Breast epithelium (tissue), 3 donors: ENCODE measurements around the gene CHEK2.

Experiments used
- POLR2A ChIP-seq: fragments of 450-650 bp; IDR thresholded peaks from one replicate; pipeline ENCODE4 v1.6.1; 2016; ENCODE audit warnings: antibody characterized with exemption, mild to moderate bottlenecking, moderate library complexity
- POLR2AphosphoS5 ChIP-seq, 3 donors: sonication (generic); formaldehyde crosslinking; IDR thresholded peaks; one replicate each; pipeline ENCODE4 v1.6.1; 2017; ENCODE audit warnings: antibody characterized with exemption in 3 of 3
- TF ChIP-seq, protein P1 (sequence below), 3 donors: fragments of 450-650 bp; IDR thresholded peaks; one replicate each; pipeline ENCODE4 v1.5.1; 2016 to 2017; ENCODE audit warnings: antibody characterized with exemption in 3 of 3, mild to moderate bottlenecking in 3 of 3, moderate library complexity in 3 of 3

DNA sequence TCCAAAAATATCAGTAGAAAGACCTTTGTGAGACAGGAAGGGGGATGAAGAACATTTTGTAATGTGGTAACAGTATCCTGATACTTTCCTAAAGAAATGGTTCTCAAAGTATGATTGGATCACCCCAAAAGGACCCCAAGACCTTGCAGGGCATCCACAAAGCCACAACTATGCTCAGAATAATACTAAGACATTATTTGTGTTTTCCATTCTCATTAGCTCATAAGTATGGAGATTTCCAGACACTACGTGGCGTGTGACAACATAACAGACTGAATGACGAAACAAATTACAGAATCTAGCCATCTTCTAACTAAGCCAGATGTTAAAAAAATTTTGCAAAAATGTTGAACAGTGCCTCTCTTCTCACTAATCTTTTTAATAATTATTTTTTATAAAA lies 24.9 kb downstream of the CHEK2 start:
- TF ChIP-seq, protein P1, sequence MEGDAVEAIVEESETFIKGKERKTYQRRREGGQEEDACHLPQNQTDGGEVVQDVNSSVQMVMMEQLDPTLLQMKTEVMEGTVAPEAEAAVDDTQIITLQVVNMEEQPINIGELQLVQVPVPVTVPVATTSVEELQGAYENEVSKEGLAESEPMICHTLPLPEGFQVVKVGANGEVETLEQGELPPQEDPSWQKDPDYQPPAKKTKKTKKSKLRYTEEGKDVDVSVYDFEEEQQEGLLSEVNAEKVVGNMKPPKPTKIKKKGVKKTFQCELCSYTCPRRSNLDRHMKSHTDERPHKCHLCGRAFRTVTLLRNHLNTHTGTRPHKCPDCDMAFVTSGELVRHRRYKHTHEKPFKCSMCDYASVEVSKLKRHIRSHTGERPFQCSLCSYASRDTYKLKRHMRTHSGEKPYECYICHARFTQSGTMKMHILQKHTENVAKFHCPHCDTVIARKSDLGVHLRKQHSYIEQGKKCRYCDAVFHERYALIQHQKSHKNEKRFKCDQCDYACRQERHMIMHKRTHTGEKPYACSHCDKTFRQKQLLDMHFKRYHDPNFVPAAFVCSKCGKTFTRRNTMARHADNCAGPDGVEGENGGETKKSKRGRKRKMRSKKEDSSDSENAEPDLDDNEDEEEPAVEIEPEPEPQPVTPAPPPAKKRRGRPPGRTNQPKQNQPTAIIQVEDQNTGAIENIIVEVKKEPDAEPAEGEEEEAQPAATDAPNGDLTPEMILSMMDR (IDR thresholded peaks at IDR 0.05) = no peak
- TF ChIP-seq POLR2A = no peak
- no peak for TF ChIP-seq POLR2AphosphoS5 (IDR thresholded peaks at IDR 0.05)
